Activated CD4-positive, alpha-beta T cell treated with anti-CD3 and anti-CD28 coated beads, Interleukin-2, amount 10 ng/mL, durations not matched to agents 7 days and 5 days (primary cell): ENCODE results near the gene SMCO4. TPM values are rescaled to one million over a fixed set of nuclear protein-coding genes. Genes with fewer than 3 reads are reported as not detected.

ENCODE experiments used
- CTCF ChIA-PET: fragments of 350-600 bp; sonication (Branson Sonifier 250); formaldehyde crosslinking; loops from one replicate; lab custom pipeline; 2021; ENCODE audit warnings: antibody characterized with exemption; lab: Charles Lee
- POLR2A ChIA-PET: fragments of 350-600 bp; sonication (Branson Sonifier 250); formaldehyde crosslinking; loops from one replicate; lab custom pipeline; 2021; ENCODE audit warnings: antibody characterized with exemption; lab: Charles Lee
- DNase-seq: peaks from one replicate; pipeline ENCODE4 v3.0.0-alpha.2; 2020
- H3K27ac Mint-ChIP-seq: one replicate; pipeline ENCODE4 v1.8.0; 2021; ENCODE audit warnings: mild to moderate bottlenecking, moderate library complexity, mixed read lengths
- H3K27me3 Mint-ChIP-seq: one replicate; pipeline ENCODE4 v1.8.0; 2021; ENCODE audit warnings: mixed read lengths
- H3K36me3 Mint-ChIP-seq: one replicate; pipeline ENCODE4 v1.8.0; 2021; ENCODE audit warnings: low read depth, mixed read lengths
- H3K4me1 Mint-ChIP-seq: one replicate; pipeline ENCODE4 v1.8.0; 2021; ENCODE audit warnings: mixed read lengths
- H3K4me3 Mint-ChIP-seq: one replicate; pipeline ENCODE4 v1.8.0; 2021; ENCODE audit warnings: mild to moderate bottlenecking, moderate library complexity, mixed read lengths
- H3K9me3 Mint-ChIP-seq: one replicate; pipeline ENCODE4 v1.8.0; 2021; ENCODE audit warnings: mixed read lengths
- total RNA-seq, 2 experiments: library from RNA; stranded (reverse); gene quantifications; one replicate each; pipeline ENCODE4 v1.2.3, GENCODE V29; 2021

SMCO4 gene
- total RNA-seq, 2 experiments from 2014 or later = 35.4 to 41.9 TPM

DNA sequence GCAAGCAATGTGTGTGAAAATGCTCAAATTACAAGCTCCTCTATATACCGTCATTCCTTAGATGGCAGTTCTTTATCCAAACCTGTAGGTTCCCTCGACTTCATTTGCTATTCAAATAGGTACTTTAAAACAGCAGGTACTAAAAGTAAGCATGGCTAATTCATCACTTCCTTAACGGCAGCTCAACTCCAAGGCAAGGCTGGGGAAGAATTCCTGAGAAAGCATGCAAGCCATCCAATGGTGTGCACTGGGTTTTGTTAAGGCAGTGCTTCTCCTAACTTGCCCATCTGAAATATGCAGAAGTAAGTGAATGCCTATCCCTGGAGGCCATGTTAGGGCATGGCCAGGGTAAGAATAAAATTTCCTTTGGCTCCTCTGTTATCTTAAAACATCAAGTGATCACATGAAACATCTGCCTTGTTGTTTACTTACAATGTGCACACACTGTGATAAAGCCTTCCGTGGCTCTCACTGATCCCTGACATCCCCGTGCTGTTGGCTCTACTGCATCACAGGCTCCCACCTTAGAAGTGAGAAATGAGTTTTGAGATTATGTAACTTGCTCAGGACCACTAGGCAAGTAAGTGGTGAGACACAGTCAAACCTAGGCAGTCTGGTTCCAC, 52.1 kb downstream of the SMCO4 start:
- DNase-seq = no peak
- ChIA-PET CTCF (no interaction called here), POLR2A (no interaction called here)
- no peaks in the 10 kb centered on the region for H3K4me1 Mint-ChIP-seq
- H3K36me3 Mint-ChIP-seq = peaks cover 8% of the 10 kb centered on the region
- H3K4me3 Mint-ChIP-seq = no peak overlapping the region
- H3K27me3 Mint-ChIP-seq = no peaks in the 10 kb centered on the region
- H3K27ac Mint-ChIP-seq = no peak overlapping the region
- no peaks in the 10 kb centered on the region for H3K9me3 Mint-ChIP-seq

DNA sequence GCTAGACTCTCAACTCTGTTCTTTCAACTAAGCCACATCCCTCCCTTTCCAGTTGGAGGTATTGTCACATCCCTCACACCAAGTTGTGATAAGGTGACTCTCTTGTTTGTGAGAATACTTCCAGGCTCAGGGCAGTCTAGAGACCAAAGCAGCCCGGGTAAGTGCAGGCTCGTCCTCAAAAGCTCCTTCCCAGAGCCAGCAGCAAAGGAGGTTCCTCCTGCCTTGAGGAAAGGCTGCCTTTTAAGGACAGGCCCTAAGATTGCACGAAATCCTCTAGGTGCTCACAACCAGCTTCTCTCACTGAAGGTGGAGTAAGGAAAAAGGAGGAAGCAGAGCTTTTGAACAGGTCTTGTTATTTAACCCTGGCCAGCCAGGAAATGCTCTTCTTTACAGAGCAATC, 53.4 kb downstream of the SMCO4 start:
- H3K27ac Mint-ChIP-seq = no peak overlapping the region
- H3K27me3 Mint-ChIP-seq = no peaks in the 10 kb centered on the region
- H3K36me3 Mint-ChIP-seq = peaks cover 6% of the 10 kb centered on the region
- H3K9me3 Mint-ChIP-seq = no peaks in the 10 kb centered on the region
- ChIA-PET POLR2A (no interaction called here), CTCF (interaction anchor here (0.8 kb wide), 1 partner anchor 20 kb away, joined by 3 read pairs; no protein-coding TSS in a partner anchor)
- H3K4me3 Mint-ChIP-seq = no peak overlapping the region
- H3K4me1 Mint-ChIP-seq = no peaks in the 10 kb centered on the region
- no peak for DNase-seq

DNA sequence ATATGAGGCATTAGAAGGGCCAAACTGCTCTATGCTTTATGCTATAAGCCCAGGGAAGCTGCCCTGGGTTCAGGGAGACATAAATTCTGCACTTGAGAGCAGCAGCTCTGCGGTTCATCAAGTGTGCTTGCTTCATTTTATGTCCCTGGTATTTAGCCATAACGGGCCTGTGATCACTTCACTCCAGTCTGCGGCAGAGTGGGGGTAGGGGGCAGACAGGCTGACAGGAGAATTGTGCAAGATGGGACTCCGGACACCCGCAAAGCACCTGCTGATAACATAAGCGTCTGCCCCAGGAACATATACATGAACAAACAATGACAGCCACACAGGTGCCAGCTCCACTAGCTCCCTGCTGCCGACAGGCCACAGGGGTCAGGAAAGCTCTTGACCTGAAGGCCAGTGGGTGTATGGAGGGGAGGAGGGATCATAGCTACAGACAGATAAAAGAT, 56.1 kb downstream of the SMCO4 start:
- Mint-ChIP-seq H3K9me3 (no peaks in the 10 kb centered on the region), H3K4me3 (no peak overlapping the region), H3K27ac (no peak overlapping the region), H3K4me1 (no peaks in the 10 kb centered on the region), H3K27me3 (no peaks in the 10 kb centered on the region), H3K36me3 (no peaks in the 10 kb centered on the region)
- ChIA-PET POLR2A (no interaction called here), CTCF (interaction anchor here (0.9 kb wide), 1 partner anchor 11 kb away, joined by 3 read pairs; no protein-coding TSS in a partner anchor)
- no peak for DNase-seq

DNA sequence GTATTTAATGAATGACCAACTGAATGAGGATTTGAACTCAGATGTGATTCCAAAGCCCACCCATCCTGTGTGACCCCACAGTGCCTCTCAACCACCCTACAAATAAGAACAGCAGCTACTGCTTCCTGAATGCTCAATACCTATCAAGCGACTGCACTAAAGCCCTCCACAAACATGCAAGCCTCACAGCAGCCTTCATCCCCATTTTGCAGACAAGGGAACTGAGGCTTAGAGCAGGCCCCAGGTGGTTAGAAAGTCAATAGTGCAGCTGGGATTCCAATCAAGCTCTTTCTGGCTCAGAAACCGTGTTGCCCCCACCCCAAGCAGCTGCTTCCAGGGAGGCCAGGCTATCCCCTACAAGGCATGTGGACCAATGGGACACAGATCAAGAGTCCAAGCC, 57.2 kb downstream of the SMCO4 start:
- Mint-ChIP-seq H3K27me3 (no peaks in the 10 kb centered on the region), H3K36me3 (no peaks in the 10 kb centered on the region), H3K4me3 (no peak overlapping the region), H3K27ac (no peak overlapping the region), H3K4me1 (no peaks in the 10 kb centered on the region), H3K9me3 (no peaks in the 10 kb centered on the region)
- no peak for DNase-seq
- POLR2A ChIA-PET = no interaction called here
- CTCF ChIA-PET = interaction anchor here (0.9 kb wide), 1 partner anchor 9 kb away, joined by 3 read pairs; no protein-coding TSS in a partner anchor

DNA sequence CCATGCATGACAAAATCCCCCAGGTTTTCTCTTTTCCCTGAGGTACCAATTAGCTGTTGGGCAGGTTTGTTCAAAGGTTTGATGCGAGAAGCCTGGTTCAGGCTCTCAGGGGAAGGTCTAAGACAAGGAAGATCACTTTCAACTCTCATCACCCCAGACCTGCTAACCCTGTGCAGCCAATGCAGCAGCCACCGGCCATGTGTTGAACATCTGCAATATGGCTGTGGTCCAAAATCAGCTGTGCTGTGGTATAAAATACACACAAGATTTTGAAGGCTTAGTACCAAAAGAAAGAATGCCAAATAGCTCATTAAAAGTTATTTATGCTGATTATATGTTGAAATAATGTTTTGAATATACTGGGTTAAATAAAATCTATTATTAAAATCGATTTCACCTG, 58.5 kb downstream of the SMCO4 start:
- ChIA-PET POLR2A (no interaction called here), CTCF (no interaction called here)
- Mint-ChIP-seq H3K27ac (no peak overlapping the region), H3K4me3 (no peak overlapping the region), H3K36me3 (no peaks in the 10 kb centered on the region), H3K27me3 (no peaks in the 10 kb centered on the region), H3K9me3 (no peaks in the 10 kb centered on the region), H3K4me1 (no peaks in the 10 kb centered on the region)
- DNase-seq = no peak

DNA sequence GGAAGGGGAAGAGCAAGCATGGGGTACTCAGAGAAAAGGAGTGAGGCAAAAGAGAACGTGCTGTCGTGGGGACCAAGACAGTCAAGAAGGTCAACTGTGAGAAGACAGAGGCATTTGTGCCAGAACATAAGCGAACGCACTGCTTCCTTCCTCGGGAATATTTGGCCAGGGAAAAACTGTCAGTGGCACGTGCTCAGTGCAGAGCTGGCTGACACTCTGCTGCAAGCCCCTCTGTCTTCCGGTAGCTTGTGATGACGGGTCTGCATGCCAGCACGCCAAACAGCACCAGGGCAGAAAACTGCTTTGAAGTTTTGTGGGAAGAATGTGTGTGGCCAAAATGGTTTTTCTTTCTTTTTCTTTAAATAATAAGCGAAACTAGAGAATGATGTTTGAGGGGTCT, 60.6 kb downstream of the SMCO4 start:
- ChIA-PET CTCF (no interaction called here), POLR2A (no interaction called here)
- H3K9me3 Mint-ChIP-seq = no peaks in the 10 kb centered on the region
- H3K4me3 Mint-ChIP-seq = no peak overlapping the region
- H3K27ac Mint-ChIP-seq = no peak overlapping the region
- H3K27me3 Mint-ChIP-seq = no peaks in the 10 kb centered on the region
- DNase-seq = no peak
- no peaks in the 10 kb centered on the region for H3K4me1 Mint-ChIP-seq
- H3K36me3 Mint-ChIP-seq = no peaks in the 10 kb centered on the region

DNA sequence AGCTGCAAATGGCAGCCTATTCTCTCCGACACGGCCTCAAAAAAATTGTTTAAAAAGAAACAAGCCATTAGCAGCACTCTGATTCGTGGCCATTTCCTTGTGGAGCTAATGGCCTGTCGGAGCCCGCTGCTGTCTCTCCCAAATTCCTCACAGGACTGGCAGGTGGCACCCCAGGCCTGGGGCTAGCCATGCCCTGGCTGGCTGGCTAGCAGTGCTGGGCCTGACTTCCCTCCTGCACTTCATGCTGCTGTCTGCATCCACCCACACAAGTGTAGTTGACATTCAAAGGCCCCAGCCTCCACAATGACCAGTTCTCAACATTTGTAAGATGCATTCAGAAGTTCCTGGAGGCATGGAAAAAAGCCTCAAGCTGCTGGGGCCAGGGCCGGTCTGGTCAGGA, 61.5 kb downstream of the SMCO4 start:
- H3K4me1 Mint-ChIP-seq = no peaks in the 10 kb centered on the region
- DNase-seq = no peak
- CTCF ChIA-PET = no interaction called here
- no peaks in the 10 kb centered on the region for H3K36me3 Mint-ChIP-seq
- no peak overlapping the region for H3K27ac Mint-ChIP-seq
- H3K27me3 Mint-ChIP-seq = no peaks in the 10 kb centered on the region
- POLR2A ChIA-PET = no interaction called here
- H3K4me3 Mint-ChIP-seq = no peak overlapping the region
- no peaks in the 10 kb centered on the region for H3K9me3 Mint-ChIP-seq

DNA sequence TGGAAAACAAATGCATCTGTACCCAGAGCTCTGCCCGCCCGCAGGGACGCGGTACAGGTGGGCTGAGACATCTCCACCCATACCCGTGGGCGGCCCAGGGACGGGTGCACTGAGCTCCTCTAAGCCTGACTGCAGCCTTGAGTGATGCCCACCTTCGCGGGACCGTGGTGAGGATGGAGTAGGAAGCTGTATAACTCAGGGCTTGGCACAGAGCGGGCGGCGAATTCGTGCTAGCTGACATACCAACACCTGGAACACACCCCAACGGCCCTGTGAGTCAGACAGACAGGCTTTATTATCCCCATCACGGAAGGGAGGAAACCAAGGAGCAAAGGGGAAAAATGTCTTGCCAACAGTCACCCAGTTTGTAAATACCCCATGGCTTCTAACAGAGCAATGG, 61.9 kb downstream of the SMCO4 start:
- POLR2A ChIA-PET = no interaction called here
- Mint-ChIP-seq H3K27ac (no peak overlapping the region), H3K36me3 (no peaks in the 10 kb centered on the region), H3K4me3 (no peak overlapping the region), H3K4me1 (no peaks in the 10 kb centered on the region), H3K9me3 (no peaks in the 10 kb centered on the region), H3K27me3 (no peaks in the 10 kb centered on the region)
- CTCF ChIA-PET = no interaction called here
- DNase-seq = no peak

DNA sequence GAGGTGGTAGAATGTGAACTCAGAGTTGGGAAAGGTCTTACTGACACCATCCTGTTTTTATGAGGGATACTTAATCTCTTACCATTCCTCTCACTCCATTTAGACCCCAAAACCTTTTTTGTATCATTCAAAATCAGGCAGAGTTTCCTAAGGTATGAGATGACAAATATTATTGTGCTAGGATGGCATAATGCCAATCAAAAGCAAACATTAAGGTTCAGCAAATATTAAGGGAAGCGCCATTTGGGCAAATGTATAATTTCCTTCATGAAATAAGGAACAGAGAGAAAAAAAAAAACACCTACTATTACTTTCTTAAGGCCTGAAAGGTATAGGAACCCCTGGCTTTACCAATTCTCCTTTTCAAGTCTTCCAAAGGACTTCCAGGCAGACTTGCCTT, 62.4 kb downstream of the SMCO4 start:
- Mint-ChIP-seq H3K9me3 (no peaks in the 10 kb centered on the region), H3K27me3 (no peaks in the 10 kb centered on the region), H3K4me1 (no peaks in the 10 kb centered on the region), H3K27ac (no peak overlapping the region), H3K4me3 (no peak overlapping the region), H3K36me3 (no peaks in the 10 kb centered on the region)
- DNase-seq = no peak
- ChIA-PET POLR2A (no interaction called here), CTCF (no interaction called here)

DNA sequence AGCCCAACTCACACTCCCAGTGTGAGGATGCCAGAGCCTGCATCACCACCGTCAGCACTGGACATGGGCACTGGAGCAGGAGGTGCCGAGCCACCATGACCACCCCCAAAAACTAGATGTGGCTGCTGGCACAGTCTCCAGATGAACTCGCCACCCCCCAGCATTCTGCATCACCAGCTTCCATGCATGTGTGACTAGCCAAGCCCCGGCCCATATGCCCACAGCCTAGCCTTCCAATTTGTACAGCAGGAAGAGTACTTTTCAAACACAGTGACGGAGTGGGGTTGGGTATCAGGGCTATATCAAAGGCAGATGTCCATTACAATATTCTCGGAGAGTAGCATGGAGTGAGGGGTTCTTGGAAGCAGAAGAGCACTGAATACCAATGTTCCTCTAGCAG, 62.9 kb downstream of the SMCO4 start:
- Mint-ChIP-seq H3K4me3 (no peak overlapping the region), H3K9me3 (peaks cover 1% of the 10 kb centered on the region), H3K4me1 (no peaks in the 10 kb centered on the region), H3K27me3 (no peaks in the 10 kb centered on the region), H3K36me3 (no peaks in the 10 kb centered on the region), H3K27ac (no peak overlapping the region)
- DNase-seq = no peak
- POLR2A ChIA-PET = no interaction called here
- CTCF ChIA-PET = no interaction called here

DNA sequence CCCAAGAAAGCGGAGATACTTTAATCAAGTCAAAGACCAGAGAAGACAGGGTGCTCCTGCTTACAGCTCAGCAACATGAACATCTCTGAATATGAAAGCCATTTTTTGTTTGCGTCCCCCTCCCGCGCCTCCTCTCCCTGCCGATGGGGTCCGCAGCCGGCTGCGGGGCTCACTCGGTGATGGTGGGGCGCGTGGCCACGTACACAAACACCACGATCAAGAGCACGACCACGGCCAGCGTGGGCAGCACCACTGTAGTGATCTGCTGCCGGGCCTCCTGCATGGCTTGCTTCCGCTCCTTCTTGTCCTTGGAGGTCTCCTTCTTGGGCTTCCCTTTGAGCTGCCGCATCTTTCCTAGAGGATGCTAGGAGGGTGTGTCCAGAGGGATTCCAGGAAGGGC, 64.3 kb downstream of the SMCO4 start:
- no peak overlapping the region for H3K27ac Mint-ChIP-seq
- H3K27me3 Mint-ChIP-seq = no peaks in the 10 kb centered on the region
- ChIA-PET POLR2A (no interaction called here), CTCF (no interaction called here)
- H3K9me3 Mint-ChIP-seq = peaks cover 2% of the 10 kb centered on the region
- DNase-seq = no peak
- no peaks in the 10 kb centered on the region for H3K4me1 Mint-ChIP-seq
- H3K36me3 Mint-ChIP-seq = no peaks in the 10 kb centered on the region
- no peak overlapping the region for H3K4me3 Mint-ChIP-seq

DNA sequence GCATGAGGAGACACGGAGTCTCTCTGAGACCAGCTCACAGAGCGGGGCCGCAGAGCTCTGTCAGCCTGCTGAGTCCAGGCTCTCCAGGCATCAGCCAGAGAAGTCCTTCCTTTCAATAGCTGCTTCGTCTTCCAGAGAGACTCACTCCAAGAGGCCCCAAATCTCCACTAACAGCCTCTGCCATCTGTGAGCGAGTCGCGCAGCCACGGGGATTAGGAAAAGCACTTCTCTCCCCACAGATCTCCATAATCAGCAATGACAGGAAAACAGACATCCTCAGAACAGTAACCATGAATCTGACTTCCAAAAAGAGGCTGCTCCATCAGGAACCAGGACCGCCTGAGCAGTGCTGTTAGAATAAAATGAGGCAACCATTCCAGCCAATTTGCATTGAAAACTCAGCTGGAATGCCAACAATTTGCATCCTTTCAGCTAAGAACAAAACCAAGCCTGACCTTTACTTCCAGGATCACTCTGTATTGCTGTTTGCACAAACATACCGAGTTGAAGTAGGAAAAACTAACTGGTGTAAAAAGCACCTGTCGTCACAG, 65.4 kb downstream of the SMCO4 start:
- peaks cover 2% of the 10 kb centered on the region for H3K9me3 Mint-ChIP-seq
- POLR2A ChIA-PET = no interaction called here
- CTCF ChIA-PET = no interaction called here
- no peaks in the 10 kb centered on the region for H3K4me1 Mint-ChIP-seq
- no peaks in the 10 kb centered on the region for H3K27me3 Mint-ChIP-seq
- DNase-seq = no peak
- no peak overlapping the region for H3K4me3 Mint-ChIP-seq
- peak overlapping the region; percentile 58 for H3K27ac Mint-ChIP-seq
- no peaks in the 10 kb centered on the region for H3K36me3 Mint-ChIP-seq

DNA sequence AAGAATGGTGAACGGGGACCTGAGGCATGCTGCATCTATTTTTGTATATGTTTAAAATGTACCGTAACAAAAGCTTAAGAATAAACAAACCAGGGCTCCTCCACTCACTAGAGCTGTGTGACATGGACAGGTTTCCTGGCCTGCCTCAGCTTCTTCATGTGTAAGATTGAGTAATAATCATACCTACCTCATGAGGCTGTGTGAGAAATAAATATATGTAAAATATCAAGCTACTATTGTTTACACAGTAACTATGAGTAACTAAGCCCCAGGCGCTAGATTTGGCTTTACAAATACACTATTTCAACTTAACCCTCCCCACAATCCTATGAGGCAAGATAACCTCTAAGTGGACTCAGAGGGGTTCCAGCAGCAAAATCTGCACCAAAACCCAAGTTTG, 66.4 kb downstream of the SMCO4 start:
- no peak for DNase-seq
- ChIA-PET POLR2A (no interaction called here), CTCF (interaction anchor here (0.7 kb wide), 1 partner anchor 10 kb away, joined by 3 read pairs; no protein-coding TSS in a partner anchor)
- Mint-ChIP-seq H3K9me3 (peaks cover 2% of the 10 kb centered on the region), H3K4me1 (no peaks in the 10 kb centered on the region), H3K27me3 (no peaks in the 10 kb centered on the region), H3K36me3 (no peaks in the 10 kb centered on the region), H3K4me3 (no peak overlapping the region), H3K27ac (no peak overlapping the region)

DNA sequence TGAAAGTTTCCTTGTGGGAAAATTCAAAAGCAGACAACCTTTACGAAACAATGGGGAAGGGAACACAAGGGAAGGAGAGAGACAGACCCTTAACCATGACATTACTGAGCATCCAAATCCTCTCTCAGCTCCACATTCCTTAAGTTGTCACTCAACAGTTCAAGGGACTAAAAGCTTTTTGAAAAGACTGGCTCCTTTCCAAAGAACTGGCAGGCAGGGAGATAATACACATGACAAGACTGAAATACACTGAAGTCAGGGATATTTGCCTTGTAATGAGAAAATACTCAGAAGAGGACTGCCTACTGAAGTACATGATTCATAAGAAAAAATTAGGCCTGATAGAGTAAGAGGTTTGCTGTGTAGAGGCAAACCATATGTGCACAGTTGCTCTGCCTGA, 69.1 kb downstream of the SMCO4 start:
- POLR2A ChIA-PET = no interaction called here
- Mint-ChIP-seq H3K27me3 (no peaks in the 10 kb centered on the region), H3K9me3 (peaks cover 2% of the 10 kb centered on the region), H3K27ac (no peak overlapping the region), H3K4me3 (no peak overlapping the region), H3K4me1 (no peaks in the 10 kb centered on the region), H3K36me3 (no peaks in the 10 kb centered on the region)
- no peak for DNase-seq
- CTCF ChIA-PET = no interaction called here
